Urothelium cell line (cell line): ENCODE results near the gene GRID1.
A peak's percentile ranks its signal among the peaks of the same experiment; 100 is the strongest.

Experiments used
- DNase-seq: peaks from one replicate; pipeline ENCODE4 v3.0.0; 2011; ENCODE audit warnings: low spot score, mixed read lengths
- FAIRE-seq: peaks from 2 replicates; lab custom pipeline; 2011; peaks lifted over from hg19 to GRCh38; lab: Jason Lieb, UNC

The GRID1 gene

GRCh38 chr10:86160890-86161585 is 205.6 kb downstream of the GRID1 start:
- FAIRE-seq = no peak

DNA sequence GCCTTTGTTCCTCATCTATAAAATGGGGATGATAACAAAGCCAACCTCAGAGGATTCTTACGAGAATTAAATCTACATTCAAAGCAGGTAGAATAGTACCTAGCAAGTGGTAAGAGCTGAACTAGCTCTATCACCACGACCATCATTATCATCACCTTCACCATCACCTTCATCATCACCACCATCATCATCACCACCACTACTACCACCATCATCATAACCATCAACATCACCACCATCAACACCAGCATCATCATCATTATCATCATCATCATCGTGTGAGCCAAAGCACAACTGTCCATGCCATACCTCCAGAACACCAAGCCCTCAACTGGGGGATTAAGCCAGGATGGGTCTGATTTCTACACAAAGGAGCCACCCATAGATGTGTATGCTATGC is 206.8 kb downstream of the GRID1 start:
- DNase-seq (no peak), FAIRE-seq (peak; percentile 42)

More at GRCh38 chr10:86160890-86161585, 205.6 kb downstream of the GRID1 start:
- DNase-seq = peak; percentile 55

DNA sequence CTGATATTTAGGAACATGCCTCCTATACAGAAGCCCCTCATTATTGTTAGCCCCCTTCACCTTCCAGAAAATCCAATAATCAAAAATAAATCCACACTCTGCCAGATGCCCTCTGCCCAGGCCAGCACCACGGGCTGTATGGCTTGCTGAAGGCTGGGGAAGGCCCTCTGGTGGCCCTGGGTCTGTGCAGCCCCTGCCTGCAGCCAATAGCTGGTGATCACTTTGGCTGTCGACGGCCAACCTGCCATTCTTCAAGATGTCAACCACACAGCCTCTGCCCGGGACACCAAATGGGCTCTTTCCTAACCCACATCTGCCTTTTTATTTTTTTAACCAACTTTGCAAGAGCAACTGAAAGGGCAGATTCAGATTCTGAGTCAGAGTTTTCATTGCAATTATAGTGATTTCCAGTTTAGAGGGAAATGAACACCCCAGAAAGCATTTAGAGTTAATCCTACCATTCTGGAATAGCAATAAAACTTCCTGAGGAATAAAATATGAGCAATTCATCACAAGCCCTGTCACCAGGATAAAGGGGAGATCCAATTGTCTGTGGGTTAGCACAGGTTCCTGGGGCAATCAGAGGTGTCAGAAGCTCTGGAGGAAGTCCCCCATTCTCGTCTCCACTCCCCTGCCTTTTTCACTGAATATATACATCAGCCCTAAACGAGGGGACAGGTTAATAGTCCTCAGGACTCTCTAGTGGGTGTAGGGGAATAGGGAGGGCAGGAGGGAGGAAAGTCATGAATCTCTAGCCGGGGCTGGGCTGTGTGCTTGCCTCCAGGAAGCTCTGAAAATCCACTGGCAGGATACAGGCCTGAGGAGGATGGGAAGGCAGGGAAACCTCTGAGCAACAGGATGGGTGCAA is 211.3 kb downstream of the GRID1 start:
- DNase-seq (no peak), FAIRE-seq (no peak)

- FAIRE-seq (no peak), DNase-seq (no peak)
Observed at GRCh38 chr10:86153751-86154150, 212.8 kb downstream of the GRID1 start.

- FAIRE-seq (no peak), DNase-seq (no peak)
Observed at GRCh38 chr10:86152911-86153310, 213.7 kb downstream of the GRID1 start.

DNA sequence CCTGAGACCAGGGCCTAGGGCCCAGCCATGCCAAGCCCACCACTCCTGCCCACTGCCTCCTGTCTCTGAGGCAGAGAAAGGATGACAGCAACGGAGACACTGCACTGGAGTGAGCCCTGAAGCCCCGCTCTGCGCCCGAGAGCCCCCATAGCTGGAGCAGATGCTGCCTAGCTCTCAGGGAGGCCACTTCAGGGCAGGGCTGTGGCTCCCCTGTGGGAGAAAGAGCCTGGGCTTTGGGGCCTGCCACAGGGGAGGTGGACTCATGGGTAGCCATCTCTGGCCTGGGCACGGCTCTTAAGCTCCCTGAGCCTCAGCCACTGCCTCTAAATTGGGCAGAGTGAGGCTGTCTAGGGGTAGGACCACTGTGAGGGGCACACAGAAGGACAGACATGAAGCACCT is 214.2 kb downstream of the GRID1 start:
- DNase-seq (no peak), FAIRE-seq (no peak)

- no peak for DNase-seq
- no peak for FAIRE-seq
Observed at GRCh38 chr10:86151613-86152012, 215.0 kb downstream of the GRID1 start.

DNA sequence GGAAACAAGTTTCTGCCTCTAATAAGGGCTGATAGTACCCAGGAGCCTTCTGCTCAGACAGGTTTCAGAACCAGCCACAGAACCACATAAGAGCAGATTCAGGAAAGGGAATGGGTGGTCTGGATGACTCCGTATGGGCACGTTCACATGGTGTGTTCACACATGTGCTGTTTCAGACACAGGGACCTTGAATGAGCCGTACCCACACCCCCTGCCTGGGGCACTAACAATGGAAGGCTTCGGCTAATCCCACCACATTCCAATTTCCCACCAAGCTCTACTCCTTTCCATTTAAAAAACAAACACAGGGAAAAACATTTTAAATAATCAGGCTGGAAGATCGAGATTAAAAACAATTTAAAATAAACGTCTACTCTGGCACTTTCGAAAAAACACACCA is 217.3 kb downstream of the GRID1 start:
- no peak for FAIRE-seq
- no peak for DNase-seq

DNA sequence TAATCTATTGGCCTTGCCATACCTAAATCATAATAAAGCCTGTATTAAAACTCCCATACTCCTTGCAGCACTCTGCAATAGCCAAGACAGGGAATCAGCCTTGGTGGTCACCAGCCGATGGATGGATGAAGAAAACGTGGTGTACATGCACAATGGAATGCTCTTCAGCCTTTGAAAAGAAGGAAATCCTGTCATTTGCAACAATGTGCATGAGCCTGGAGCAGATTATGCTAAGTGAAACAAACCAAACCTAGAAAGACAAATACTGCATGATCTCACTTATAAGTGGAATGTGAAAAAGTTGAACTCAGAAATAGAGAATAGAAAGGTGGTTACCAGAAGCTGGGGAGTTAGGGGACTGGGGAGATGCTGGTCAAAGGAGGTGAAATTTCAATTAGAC is 218.5 kb downstream of the GRID1 start:
- no peak for DNase-seq
- no peak for FAIRE-seq

DNA sequence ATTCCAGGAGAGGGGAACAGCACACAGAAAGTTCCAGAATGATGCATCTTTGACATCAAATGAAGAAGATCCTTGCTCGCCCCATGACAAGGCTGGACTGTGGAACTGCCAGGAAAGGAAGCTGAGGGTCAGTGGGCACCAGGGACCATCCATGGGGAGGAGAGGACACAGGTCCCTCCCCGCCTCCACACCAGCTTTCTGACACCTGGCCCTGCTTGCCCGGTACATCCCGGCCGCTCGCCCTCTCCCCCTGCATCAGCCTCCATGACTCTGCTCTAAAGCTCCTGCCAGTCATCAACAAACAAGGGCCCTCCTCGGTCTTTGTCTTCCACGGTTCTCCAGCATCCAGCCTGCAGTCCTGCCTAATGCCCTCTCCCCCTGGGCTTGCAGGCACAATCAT is 222.3 kb downstream of the GRID1 start:
- FAIRE-seq (no peak), DNase-seq (no peak)

- DNase-seq (no peak), FAIRE-seq (no peak)
Observed at GRCh38 chr10:86141896-86142295, 224.7 kb downstream of the GRID1 start.

DNA sequence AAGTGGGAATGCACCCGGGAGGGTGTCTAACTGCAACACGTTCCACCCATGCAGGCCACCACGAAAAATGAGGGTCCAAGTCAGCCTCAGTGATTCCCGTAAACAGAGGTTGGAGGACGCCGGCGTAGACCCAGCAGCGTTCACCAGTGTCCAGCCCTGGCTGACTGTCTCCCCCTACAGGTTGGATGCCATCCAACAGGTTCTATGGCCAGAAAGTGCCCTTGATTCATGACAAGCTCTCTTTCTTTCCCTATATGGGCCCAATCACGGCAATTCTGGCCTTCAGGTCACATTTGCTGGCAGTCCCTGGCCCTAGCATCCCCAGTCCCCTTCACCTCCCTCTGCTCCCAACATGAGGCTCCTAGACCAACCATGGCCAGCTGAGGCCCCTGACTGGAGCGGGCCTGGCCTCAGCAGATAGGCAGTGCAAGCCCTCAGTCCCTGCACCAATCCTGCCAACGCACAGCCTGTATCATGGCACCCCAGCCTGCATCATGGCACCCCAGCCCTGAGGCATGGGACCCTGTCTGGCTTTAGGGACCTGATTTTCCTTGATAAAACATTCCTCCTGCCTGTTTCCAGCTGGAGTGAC is 227.4 kb downstream of the GRID1 start:
- FAIRE-seq = no peak
- no peak for DNase-seq

GRCh38 chr10:86138551-86139065 is 228.0 kb downstream of the GRID1 start:
- DNase-seq (no peak), FAIRE-seq (no peak)

DNA sequence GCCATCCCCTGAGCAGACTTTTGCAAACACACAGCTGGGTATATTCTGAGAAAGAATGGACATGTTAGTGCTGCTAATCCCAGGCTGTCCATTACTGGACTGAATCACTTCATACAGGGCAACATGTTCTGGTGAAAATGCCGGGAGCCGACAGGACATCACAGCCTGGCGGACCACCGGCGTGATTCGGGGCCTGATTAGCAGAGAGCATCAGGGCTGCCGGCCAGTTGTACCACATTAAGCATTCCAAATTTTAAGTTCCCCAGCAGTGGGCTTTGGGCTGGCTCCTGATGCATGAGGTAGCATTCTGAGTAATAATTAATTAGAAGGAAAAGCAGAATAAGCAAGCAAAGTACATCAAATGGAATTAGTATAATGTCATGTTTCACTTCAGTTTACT is 229.0 kb downstream of the GRID1 start:
- FAIRE-seq (no peak), DNase-seq (no peak)

DNA sequence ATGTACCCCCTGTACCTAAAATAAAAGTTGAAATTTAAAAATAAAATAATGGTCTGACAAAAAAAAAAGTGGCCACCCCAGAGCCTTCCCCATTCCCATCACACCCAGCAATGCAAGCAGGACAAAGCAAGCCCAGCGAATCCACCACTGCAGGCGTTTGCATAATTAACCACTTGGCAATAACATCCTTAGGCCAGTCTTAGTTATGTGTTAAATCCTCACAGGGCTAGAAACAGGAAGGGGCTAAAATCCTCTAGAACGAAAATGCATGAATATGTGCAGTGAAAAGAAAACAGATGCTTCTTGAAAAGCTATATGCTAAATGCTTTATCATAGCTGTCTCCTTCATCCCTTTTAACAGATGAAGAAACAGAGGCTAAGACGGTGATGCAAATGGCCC is 229.7 kb downstream of the GRID1 start:
- FAIRE-seq (no peak), DNase-seq (no peak)

- FAIRE-seq (no peak), DNase-seq (no peak)
Observed at GRCh38 chr10:86135191-86135590, 231.4 kb downstream of the GRID1 start.

- no peak for FAIRE-seq
- no peak for DNase-seq
Observed at GRCh38 chr10:86130737-86131475, 235.7 kb downstream of the GRID1 start.

- FAIRE-seq (no peak), DNase-seq (no peak)
Observed at GRCh38 chr10:86130041-86130440, 236.6 kb downstream of the GRID1 start.

- DNase-seq (no peak), FAIRE-seq (no peak)
Observed at GRCh38 chr10:86128360-86128759, 238.2 kb downstream of the GRID1 start.

DNA sequence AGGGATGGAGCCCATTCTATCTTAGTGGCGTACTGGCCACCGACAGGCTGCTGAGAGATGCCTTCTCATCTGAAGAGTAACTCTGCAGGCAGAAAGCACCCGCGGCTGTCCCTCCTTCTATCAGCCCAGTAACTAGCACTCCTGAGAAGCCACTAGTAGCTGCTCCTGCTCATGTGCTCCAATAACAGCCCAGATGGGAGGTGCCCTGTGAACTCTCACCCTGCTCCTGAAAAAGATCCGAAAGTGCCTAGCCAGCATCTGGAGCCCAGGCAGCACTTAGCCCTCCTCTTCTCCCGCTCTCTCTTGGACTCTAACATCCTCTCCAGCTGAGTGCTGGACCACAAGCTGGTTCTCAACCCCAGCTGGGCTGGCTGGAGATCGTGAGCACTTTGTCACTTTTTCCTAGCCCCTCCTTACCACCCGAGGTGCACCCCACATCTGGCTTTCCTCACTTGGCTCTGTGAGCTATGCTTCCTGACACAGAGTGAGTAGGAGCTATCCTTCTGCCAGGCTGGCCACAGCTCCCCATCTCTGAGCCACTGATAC is 239.2 kb downstream of the GRID1 start:
- DNase-seq (no peak), FAIRE-seq (no peak)

DNA sequence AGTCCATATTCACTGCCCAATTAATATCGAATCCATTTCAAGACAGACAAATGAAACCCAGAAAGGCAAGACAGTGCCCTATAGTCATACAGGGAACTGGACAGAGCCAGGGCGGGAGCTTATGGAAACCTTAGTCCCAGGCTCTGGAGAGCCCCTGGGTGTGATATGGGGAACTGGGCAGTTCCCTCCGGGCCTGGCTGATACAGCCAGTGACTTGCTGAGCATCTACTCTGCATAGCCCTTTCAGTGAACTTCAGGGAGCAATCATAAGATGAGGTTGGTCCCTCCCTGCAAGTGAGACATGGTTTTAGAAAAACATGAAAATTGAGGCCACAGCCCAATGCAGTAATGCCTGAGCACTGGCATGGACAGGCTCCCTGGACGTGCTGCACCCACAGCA is 241.9 kb downstream of the GRID1 start:
- DNase-seq = no peak
- no peak for FAIRE-seq
